MCF 10A (cell line): ENCODE data around the gene RGS7. TPM values are rescaled to one million over a fixed set of nuclear protein-coding genes. Genes with fewer than 3 reads are reported as not detected.

Source experiments
- BruUV-seq: library from RNA; stranded (reverse); fragments of 400-500 nt; replicated peaks from 2 replicates; lab custom pipeline; 2021; lab: Mats Ljungman, UMichigan
- CTCF ChIA-PET: fragments of 300-600 bp; sonication (Branson Sonifier 250); formaldehyde crosslinking; extraction: SDS; loops from one replicate; lab custom pipeline; 2021; ENCODE audit warnings: antibody characterized with exemption, inconsistent platforms; lab: Yijun Ruan, JAX
- POLR2A ChIA-PET: fragments of 300-600, 350-650 bp; sonication (Branson Sonifier 250); formaldehyde crosslinking; extraction: SDS; loops from one replicate; lab custom pipeline; 2020; ENCODE audit warnings: antibody characterized with exemption, inconsistent platforms; lab: Yijun Ruan, JAX
- DNase-seq: peaks from one replicate; pipeline ENCODE4 v3.0.0-alpha.2; 2018; ENCODE audit not compliant: unreplicated experiment
- H3K27ac Mint-ChIP-seq: one replicate; pipeline ENCODE4 v1.8.0; 2022; ENCODE audit warnings: mild to moderate bottlenecking, low read depth, mixed read lengths; ENCODE audit not compliant: unreplicated experiment
- H3K27me3 Mint-ChIP-seq: one replicate; pipeline ENCODE4 v1.8.0; 2022; ENCODE audit warnings: mixed read lengths; ENCODE audit not compliant: insufficient read depth, unreplicated experiment
- H3K36me3 Mint-ChIP-seq: one replicate; pipeline ENCODE4 v1.8.0; 2022; ENCODE audit warnings: mild to moderate bottlenecking, moderate library complexity, mixed read lengths; ENCODE audit not compliant: insufficient read depth, unreplicated experiment
- H3K4me1 Mint-ChIP-seq: one replicate; pipeline ENCODE4 v1.8.0; 2022; ENCODE audit warnings: mixed read lengths; ENCODE audit not compliant: insufficient read depth, unreplicated experiment
- H3K4me3 Mint-ChIP-seq: one replicate; pipeline ENCODE4 v1.8.0; 2022; ENCODE audit warnings: mild to moderate bottlenecking, moderate library complexity, mixed read lengths; ENCODE audit not compliant: unreplicated experiment
- H3K9me3 Mint-ChIP-seq: one replicate; pipeline ENCODE4 v1.8.0; 2022; ENCODE audit warnings: mixed read lengths; ENCODE audit not compliant: unreplicated experiment
- intact Hi-C: fragments of 100-400 bp; cut with micrococcal nuclease; formaldehyde crosslinking; loops from 2 replicates; pipeline ENCODE4 v1.14.1; 2022
- total RNA-seq: library from RNA; stranded (reverse); gene quantifications from 2 replicates; pipeline ENCODE4 v1.2.3, GENCODE V29; 2022
- TF ChIP-seq, protein P1 (sequence below): fragments of 200-600 bp; IDR thresholded peaks from one replicate; pipeline ENCODE4 v1.8.0; 2022; ENCODE audit warnings: antibody characterized with exemption, mild to moderate bottlenecking; ENCODE audit not compliant: unreplicated experiment

Gene RGS7
- total RNA-seq, 1 experiment from 2014 or later, result 0.42 TPM

DNA sequence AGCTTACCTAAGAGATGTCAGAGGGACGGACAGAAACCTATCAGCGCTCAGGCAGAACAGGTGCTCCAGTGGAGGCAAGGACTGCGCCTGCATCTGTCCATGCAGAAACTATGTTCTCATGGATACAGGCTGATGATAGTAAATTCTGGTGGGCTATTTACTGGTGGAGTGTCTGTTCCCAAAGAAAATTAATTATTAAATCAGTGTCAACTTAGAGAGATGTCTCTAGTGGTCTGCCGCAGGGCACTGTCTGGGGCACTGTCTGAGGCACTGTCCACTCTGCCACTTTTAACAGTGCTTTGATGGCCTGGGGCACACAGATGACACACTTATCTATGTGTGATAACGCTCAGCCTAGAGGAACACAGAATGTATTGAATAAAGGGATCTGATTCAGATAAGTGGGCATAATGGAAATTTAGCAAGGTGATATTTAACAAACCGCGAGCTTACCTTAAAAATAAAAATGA lies 148.1 kb downstream of the RGS7 start:
- no peak overlapping the region for H3K4me3 Mint-ChIP-seq
- POLR2A ChIA-PET, result interaction anchor here (0.6 to 2.1 kb wide), 3 partner anchors 9 to 99 kb away, joined by 3 to 4 read pairs (median 4); no protein-coding TSS in a partner anchor
- H3K36me3 Mint-ChIP-seq, result no peaks in the 10 kb centered on the region
- intact Hi-C loops, result no loop called here
- DNase-seq, result no peak
- BruUV-seq, result no TSS peak
- no peaks in the 10 kb centered on the region for H3K27me3 Mint-ChIP-seq
- CTCF ChIA-PET, result no interaction called here
- no peak overlapping the region for H3K27ac Mint-ChIP-seq
- TF ChIP-seq, protein P1, sequence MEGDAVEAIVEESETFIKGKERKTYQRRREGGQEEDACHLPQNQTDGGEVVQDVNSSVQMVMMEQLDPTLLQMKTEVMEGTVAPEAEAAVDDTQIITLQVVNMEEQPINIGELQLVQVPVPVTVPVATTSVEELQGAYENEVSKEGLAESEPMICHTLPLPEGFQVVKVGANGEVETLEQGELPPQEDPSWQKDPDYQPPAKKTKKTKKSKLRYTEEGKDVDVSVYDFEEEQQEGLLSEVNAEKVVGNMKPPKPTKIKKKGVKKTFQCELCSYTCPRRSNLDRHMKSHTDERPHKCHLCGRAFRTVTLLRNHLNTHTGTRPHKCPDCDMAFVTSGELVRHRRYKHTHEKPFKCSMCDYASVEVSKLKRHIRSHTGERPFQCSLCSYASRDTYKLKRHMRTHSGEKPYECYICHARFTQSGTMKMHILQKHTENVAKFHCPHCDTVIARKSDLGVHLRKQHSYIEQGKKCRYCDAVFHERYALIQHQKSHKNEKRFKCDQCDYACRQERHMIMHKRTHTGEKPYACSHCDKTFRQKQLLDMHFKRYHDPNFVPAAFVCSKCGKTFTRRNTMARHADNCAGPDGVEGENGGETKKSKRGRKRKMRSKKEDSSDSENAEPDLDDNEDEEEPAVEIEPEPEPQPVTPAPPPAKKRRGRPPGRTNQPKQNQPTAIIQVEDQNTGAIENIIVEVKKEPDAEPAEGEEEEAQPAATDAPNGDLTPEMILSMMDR, result no peak
- no peaks in the 10 kb centered on the region for H3K9me3 Mint-ChIP-seq
- H3K4me1 Mint-ChIP-seq, result peaks cover 9% of the 10 kb centered on the region

DNA sequence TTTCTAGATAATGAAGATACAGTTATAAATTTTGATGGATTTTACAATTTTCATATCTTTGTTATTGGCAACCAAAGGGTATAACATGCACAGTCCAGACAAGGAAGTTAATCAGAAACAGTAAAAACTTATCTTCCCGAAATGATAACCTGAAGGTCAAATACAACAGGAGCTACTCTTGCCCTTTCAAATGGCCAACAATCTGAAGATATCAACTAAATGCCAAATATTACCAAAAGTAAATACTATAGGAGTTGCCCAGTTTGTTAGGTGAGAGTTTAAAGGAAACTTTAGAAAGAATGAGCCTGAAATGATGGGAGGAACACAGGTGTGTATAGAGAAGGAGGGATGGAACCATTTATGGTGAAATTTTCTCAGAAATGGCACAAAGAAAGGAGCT lies 153.2 kb downstream of the RGS7 start:
- no TSS peak for BruUV-seq
- Mint-ChIP-seq H3K4me3 (no peak overlapping the region), H3K9me3 (no peaks in the 10 kb centered on the region), H3K4me1 (no peaks in the 10 kb centered on the region), H3K27ac (no peak overlapping the region), H3K36me3 (no peaks in the 10 kb centered on the region), H3K27me3 (no peaks in the 10 kb centered on the region)
- intact Hi-C loops, result no loop called here
- no peak for DNase-seq
- ChIA-PET CTCF (no interaction called here), POLR2A (no interaction called here)
- TF ChIP-seq, protein P1, result no peak

DNA sequence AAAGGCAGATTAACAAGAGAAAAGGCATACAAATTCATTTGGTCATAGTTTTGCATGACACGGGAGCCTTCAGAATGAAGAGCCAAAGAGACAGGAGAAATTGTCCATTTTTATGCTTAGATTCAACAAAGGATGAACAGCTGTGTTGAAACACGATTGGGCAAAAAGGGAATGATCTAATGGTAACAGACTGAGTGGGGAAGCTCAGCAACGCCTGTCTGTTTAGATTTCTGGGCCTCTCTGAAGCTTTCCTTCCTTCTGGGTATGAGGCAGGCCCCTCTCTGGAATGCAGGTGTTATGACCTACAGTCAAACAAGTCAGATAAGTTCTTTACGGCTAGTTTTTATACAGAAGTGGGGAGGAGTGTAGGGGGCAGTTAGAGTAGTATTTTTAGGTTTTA lies 154.6 kb downstream of the RGS7 start:
- Mint-ChIP-seq H3K4me1 (no peaks in the 10 kb centered on the region), H3K9me3 (no peaks in the 10 kb centered on the region), H3K36me3 (no peaks in the 10 kb centered on the region), H3K27me3 (no peaks in the 10 kb centered on the region), H3K27ac (no peak overlapping the region), H3K4me3 (no peak overlapping the region)
- no peak for DNase-seq
- intact Hi-C loops, result no loop called here
- ChIA-PET POLR2A (no interaction called here), CTCF (interaction anchor here (0.6 to 0.7 kb wide), 3 partner anchors 242 to 731 kb away, joined by 3 to 4 read pairs (median 3); no protein-coding TSS in a partner anchor)
- TF ChIP-seq, protein P1, result no peak
- no TSS peak for BruUV-seq

DNA sequence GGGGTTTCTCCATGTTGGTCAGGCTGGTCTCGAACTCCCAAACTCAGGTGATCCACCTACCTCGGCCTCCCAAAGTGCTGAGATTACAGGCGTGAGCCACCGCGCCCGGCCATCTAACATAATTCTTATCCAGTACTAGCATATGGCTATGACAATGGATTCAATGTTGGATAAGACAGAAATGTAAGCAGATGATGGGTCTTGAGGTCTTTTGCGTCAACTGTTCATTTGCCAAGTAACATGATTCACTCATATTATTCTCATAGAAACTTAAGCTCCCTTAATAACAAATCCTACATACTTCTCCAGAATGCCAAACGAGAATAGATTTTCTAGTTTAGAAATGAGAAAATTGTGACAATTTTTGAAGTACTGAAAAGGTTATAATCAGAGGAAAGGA lies 170.3 kb downstream of the RGS7 start:
- Mint-ChIP-seq H3K4me3 (no peak overlapping the region), H3K9me3 (no peaks in the 10 kb centered on the region), H3K27me3 (no peaks in the 10 kb centered on the region), H3K27ac (no peak overlapping the region), H3K4me1 (peaks cover 9% of the 10 kb centered on the region), H3K36me3 (no peaks in the 10 kb centered on the region)
- DNase-seq, result no peak
- BruUV-seq, result no TSS peak
- TF ChIP-seq, protein P1, result no peak
- ChIA-PET POLR2A (interaction anchor here (0.6 to 0.7 kb wide), 2 partner anchors 224 to 905 kb away, joined by 3 to 5 read pairs; no protein-coding TSS in a partner anchor), CTCF (interaction anchor here (1.1 kb wide), 1 partner anchor 11 kb away, joined by 3 read pairs; no protein-coding TSS in a partner anchor)
- intact Hi-C loops, result no loop called here
